H1 (cell line): ENCODE data around the gene UFSP1. TPM values are rescaled to one million over a fixed set of nuclear protein-coding genes. Genes with fewer than 3 reads are reported as not detected.

Experiments
- EGR1 ChIP-seq: IDR thresholded peaks from 2 replicates; pipeline ENCODE4 v1.6.1; 2011; ENCODE audit warnings: low read depth, low read length, borderline replicate concordance
- POLR2AphosphoS5 ChIP-seq: IDR thresholded peaks from 2 replicates; pipeline ENCODE4 v1.6.1; 2011; ENCODE audit warnings: low read depth, low read length
- SP2 ChIP-seq: IDR thresholded peaks from 2 replicates; pipeline ENCODE4 v1.6.1; 2012; ENCODE audit warnings: mild to moderate bottlenecking, low read length, inconsistent platforms
- SP4 ChIP-seq: IDR thresholded peaks from 2 replicates; pipeline ENCODE4 v1.6.1; 2012; ENCODE audit warnings: low read length, inconsistent platforms
- polyA plus RNA-seq, 7 experiments: library from polyadenylated mRNA; depleted of rRNA in 3 of 7; stranded (reverse) in 5 of 7; unstranded in 2 of 7; fragments of >200 nt in 5 of 7; fragments of 200-250 nt in 2 of 7; gene quantifications; 1 replicate in 5 of 7; 2 replicates in 1 of 7; 4 replicates in 1 of 7; pipeline versions ENCODE4 v1.2.1 to v1.2.3, GENCODE V29; 2011 to 2013; ENCODE audit warnings: missing spikeins in 2 of 7, mixed read lengths in 2 of 7
- total RNA-seq: library from RNA; stranded (reverse); fragmentation: NEBNext Ultra II Directional; extraction: Animal tissue kit (Norgen Biotek cat#: 25700); gene quantifications from 2 replicates; pipeline ENCODE4 v1.2.1, GENCODE V29; 2021
- TF ChIP-seq, protein P1 (sequence below): fragments of 300-600 bp; sonication (generic); IDR thresholded peaks from 2 replicates; pipeline ENCODE4 v1.7.1; 2012; ENCODE audit warnings: low read length, moderate library complexity, mild to moderate bottlenecking, inconsistent platforms; ENCODE audit not compliant: insufficient replicate concordance
- TF ChIP-seq, protein P2 (sequence below), 3 experiments: IDR thresholded peaks; 1 replicate in 2 of 3; 2 replicates in 1 of 3; pipeline versions ENCODE4 v1.5.1 to v1.6.1; 2011; ENCODE audit warnings: low read length in 3 of 3, mild to moderate bottlenecking in 3 of 3, inconsistent platforms in 2 of 3, low read depth in 1 of 3, moderate library complexity in 1 of 3; ENCODE audit not compliant: insufficient read depth in 1 of 3; ENCODE audit errors: control extremely low read depth in 1 of 3
- TF ChIP-seq, protein P3 (sequence below): IDR thresholded peaks from 2 replicates; pipeline ENCODE4 v1.6.1; 2012; ENCODE audit warnings: inconsistent platforms

UFSP1 gene
- total and polyA plus RNA-seq, 2 of the 8 experiments (the other 6 are each of a cell fraction or from before 2014, with no cell fraction given) = 1.6 to 4.3 TPM

DNA sequence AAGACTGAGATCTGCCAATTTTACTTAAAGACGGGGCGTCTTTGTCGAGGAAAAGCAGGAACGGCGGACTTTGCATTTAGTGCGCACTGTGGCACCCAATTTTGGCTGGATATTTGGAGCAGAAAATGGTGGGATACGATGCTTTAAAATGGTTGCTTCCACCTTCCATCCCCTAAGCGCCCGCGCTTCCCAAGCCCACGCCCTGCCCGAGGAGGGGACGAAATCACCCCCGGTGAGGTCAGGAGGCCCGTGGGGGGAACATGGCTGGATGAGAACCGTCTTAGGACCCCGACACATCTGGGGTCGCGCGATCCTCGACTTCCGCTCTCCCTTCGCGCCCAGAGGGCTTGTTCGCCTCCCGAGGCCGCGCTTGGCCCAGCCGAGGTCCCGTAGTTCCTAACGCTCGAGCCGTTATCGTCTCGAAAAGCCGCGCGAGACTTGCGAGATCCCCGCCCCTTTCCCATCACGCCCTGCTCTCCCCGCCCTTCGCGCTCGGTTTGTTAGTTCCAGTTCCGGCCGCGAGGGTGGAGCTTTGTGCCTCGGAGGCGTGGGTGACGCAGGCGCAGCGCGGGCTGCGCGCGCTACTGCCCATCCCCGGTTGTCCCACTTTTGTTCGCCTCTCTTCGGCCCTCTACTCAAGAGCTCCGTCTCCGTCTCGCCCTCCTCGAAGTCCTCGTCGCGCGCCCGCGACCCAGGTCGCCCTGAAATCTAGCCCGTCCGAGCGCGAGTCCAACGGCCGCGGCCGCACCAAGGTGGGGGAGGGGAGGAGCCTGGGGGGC is 14.7 kb downstream of the UFSP1 start, which contains the start of gene SRRT (continued):
- TF ChIP-seq, protein P1, sequence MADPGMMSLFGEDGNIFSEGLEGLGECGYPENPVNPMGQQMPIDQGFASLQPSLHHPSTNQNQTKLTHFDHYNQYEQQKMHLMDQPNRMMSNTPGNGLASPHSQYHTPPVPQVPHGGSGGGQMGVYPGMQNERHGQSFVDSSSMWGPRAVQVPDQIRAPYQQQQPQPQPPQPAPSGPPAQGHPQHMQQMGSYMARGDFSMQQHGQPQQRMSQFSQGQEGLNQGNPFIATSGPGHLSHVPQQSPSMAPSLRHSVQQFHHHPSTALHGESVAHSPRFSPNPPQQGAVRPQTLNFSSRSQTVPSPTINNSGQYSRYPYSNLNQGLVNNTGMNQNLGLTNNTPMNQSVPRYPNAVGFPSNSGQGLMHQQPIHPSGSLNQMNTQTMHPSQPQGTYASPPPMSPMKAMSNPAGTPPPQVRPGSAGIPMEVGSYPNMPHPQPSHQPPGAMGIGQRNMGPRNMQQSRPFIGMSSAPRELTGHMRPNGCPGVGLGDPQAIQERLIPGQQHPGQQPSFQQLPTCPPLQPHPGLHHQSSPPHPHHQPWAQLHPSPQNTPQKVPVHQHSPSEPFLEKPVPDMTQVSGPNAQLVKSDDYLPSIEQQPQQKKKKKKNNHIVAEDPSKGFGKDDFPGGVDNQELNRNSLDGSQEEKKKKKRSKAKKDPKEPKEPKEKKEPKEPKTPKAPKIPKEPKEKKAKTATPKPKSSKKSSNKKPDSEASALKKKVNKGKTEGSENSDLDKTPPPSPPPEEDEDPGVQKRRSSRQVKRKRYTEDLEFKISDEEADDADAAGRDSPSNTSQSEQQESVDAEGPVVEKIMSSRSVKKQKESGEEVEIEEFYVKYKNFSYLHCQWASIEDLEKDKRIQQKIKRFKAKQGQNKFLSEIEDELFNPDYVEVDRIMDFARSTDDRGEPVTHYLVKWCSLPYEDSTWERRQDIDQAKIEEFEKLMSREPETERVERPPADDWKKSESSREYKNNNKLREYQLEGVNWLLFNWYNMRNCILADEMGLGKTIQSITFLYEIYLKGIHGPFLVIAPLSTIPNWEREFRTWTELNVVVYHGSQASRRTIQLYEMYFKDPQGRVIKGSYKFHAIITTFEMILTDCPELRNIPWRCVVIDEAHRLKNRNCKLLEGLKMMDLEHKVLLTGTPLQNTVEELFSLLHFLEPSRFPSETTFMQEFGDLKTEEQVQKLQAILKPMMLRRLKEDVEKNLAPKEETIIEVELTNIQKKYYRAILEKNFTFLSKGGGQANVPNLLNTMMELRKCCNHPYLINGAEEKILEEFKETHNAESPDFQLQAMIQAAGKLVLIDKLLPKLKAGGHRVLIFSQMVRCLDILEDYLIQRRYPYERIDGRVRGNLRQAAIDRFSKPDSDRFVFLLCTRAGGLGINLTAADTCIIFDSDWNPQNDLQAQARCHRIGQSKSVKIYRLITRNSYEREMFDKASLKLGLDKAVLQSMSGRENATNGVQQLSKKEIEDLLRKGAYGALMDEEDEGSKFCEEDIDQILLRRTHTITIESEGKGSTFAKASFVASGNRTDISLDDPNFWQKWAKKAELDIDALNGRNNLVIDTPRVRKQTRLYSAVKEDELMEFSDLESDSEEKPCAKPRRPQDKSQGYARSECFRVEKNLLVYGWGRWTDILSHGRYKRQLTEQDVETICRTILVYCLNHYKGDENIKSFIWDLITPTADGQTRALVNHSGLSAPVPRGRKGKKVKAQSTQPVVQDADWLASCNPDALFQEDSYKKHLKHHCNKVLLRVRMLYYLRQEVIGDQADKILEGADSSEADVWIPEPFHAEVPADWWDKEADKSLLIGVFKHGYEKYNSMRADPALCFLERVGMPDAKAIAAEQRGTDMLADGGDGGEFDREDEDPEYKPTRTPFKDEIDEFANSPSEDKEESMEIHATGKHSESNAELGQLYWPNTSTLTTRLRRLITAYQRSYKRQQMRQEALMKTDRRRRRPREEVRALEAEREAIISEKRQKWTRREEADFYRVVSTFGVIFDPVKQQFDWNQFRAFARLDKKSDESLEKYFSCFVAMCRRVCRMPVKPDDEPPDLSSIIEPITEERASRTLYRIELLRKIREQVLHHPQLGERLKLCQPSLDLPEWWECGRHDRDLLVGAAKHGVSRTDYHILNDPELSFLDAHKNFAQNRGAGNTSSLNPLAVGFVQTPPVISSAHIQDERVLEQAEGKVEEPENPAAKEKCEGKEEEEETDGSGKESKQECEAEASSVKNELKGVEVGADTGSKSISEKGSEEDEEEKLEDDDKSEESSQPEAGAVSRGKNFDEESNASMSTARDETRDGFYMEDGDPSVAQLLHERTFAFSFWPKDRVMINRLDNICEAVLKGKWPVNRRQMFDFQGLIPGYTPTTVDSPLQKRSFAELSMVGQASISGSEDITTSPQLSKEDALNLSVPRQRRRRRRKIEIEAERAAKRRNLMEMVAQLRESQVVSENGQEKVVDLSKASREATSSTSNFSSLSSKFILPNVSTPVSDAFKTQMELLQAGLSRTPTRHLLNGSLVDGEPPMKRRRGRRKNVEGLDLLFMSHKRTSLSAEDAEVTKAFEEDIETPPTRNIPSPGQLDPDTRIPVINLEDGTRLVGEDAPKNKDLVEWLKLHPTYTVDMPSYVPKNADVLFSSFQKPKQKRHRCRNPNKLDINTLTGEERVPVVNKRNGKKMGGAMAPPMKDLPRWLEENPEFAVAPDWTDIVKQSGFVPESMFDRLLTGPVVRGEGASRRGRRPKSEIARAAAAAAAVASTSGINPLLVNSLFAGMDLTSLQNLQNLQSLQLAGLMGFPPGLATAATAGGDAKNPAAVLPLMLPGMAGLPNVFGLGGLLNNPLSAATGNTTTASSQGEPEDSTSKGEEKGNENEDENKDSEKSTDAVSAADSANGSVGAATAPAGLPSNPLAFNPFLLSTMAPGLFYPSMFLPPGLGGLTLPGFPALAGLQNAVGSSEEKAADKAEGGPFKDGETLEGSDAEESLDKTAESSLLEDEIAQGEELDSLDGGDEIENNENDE = no peak
- TF ChIP-seq, protein P2, sequence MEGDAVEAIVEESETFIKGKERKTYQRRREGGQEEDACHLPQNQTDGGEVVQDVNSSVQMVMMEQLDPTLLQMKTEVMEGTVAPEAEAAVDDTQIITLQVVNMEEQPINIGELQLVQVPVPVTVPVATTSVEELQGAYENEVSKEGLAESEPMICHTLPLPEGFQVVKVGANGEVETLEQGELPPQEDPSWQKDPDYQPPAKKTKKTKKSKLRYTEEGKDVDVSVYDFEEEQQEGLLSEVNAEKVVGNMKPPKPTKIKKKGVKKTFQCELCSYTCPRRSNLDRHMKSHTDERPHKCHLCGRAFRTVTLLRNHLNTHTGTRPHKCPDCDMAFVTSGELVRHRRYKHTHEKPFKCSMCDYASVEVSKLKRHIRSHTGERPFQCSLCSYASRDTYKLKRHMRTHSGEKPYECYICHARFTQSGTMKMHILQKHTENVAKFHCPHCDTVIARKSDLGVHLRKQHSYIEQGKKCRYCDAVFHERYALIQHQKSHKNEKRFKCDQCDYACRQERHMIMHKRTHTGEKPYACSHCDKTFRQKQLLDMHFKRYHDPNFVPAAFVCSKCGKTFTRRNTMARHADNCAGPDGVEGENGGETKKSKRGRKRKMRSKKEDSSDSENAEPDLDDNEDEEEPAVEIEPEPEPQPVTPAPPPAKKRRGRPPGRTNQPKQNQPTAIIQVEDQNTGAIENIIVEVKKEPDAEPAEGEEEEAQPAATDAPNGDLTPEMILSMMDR (IDR thresholded peaks at IDR 0.05; ENCODE audit: control extremely low read depth in 1 of 3, insufficient read depth in 1 of 3, low read depth in 1 of 3, low read length in 3 of 3) = peak in 1 of 3 experiments; percentile 19; a peak in 1 of 4 replicates
- TF ChIP-seq SP2 = no peak
- TF ChIP-seq, protein P3, sequence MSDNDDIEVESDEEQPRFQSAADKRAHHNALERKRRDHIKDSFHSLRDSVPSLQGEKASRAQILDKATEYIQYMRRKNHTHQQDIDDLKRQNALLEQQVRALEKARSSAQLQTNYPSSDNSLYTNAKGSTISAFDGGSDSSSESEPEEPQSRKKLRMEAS = peak; percentile 68; the same call in 1 of the 2 replicates
- peak; percentile 54; the same call in 1 of the 2 replicates for TF ChIP-seq EGR1
- peak; percentile 76; the same call in 1 of the 2 replicates for TF ChIP-seq SP4
- TF ChIP-seq POLR2AphosphoS5 = peak; percentile 97
